HG02642 (cell line): Measurements from ENCODE around the gene PDX1.

Source experiments
- ATAC-seq: cut with Tn5 transposase; IDR thresholded peaks from one replicate; pipeline ENCODE4 v1.9.1; 2021; ENCODE audit warnings: mild to moderate bottlenecking; ENCODE audit not compliant: unreplicated experiment, poor library complexity

The PDX1 gene

GRCh38 chr13:27919934-27920676, at the start of gene PDX1:
Gene PDX1, plus strand, starts transcription at chr13:27920000. Its CDS starts 139 bp downstream, at chr13:27920139.
- ATAC-seq, result no peak

DNA sequence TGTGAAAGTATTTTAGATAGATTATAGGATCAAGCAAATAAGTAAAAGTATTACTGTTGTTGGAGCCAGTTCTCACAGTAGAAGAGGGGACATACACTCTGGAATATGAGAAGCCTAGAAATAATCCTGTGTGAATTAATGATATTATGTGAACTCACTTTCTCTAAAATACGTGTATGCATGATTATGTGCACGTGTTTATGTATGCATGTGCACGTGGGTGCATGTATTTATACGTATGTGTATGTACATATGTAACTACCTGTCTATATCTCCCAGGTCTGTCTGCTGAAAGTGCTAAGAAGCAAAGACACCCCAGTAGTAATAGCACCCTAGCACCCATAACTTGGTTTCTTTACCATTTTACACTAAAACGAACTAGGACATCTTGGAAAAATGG, 41.5 kb upstream of the PDX1 start:
- no peak for ATAC-seq

GRCh38 chr13:27889471-27889870, 30.3 kb upstream of the PDX1 start:
- ATAC-seq, result no peak

DNA sequence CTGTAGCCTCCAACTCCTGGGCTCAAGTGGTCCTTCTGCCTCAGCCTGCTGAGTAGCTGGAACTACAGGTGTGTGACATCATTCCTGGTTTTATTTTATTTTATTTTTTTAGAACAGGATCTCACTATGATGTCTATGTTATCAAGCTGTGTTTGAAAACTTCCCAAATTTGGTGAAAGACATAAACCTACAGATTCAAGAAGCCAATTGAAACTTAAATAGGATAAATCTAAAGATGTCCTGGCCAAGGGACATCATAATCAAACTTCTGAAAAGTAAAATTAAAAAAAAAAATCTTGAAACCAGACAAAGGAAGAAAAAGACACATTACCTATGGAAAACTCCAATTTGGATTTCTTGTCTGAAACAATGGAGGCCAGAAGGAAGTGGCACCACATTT, 23.1 kb upstream of the PDX1 start:
- ATAC-seq, result no peak

- ATAC-seq, result no peak
These were observed 15.1 kb upstream of the PDX1 start for GRCh38 chr13:27904719-27905118.

GRCh38 chr13:27905650-27906049, 14.2 kb upstream of the PDX1 start:
- no peak for ATAC-seq

- no peak for ATAC-seq
These were observed 12.5 kb upstream of the PDX1 start for GRCh38 chr13:27907121-27907787.

DNA sequence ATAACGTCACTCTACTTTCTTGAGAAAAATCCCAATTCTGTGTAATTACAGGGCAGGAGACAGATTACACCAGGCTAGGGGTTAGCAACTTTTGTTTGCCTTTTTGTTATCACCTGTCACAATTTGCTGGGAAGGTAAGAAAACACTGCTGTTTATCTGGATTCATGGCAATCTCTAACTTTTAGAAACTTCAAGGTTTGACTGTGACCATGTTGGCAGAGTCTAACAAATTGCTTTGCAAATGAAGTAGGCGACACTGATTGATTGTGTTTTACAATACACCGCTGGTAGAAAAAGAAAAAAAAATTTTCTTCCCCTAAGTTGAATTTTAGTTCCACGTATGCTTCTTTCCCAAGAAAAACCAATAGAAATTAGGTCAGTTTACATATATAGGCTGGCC, 10.4 kb upstream of the PDX1 start:
- no peak for ATAC-seq

- no peak for ATAC-seq
These were observed 8.3 kb upstream of the PDX1 start for GRCh38 chr13:27911521-27911920.

GRCh38 chr13:27913160-27913559, 6.6 kb upstream of the PDX1 start:
- ATAC-seq, result no peak

GRCh38 chr13:27915301-27916207, 4.2 kb upstream of the PDX1 start:
- no peak for ATAC-seq

DNA sequence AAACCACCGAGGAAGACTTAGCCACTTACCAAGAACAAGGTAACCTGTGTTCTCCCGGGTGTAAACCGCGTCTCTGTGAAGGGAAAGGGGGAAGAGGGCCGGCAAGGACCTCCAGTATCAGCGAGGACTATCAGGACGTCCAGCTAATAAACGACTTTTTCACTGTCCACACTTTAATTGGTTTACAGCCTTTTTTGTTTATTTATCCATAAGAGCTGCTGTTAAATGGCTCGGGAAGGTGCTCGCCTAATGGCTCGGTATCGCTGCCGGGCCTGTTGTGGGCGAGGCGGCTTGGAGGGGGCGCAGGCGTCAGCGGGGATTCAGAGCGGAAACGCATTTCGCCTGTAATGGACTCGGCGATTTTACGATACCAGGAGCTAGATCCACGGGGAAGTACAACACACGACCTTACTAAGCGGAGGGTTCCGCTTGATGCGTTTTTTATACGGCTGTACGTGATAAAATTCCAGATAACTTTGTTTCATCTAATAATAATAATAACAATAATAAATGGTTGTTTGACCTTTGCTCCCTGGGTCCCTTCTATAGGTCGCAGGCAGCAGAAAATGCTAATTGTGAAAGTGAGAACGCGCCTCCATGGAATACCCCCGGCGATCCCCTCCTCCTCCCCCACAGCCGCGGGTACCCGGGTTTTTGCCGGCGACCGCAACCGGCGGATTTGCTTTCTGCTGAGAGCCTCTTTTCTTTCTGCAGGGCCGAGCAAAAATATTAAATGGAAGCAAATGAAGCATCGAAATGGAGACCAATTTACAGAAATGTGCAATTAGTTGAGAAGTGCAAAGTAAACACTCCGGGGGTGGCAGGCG, 2.5 kb upstream of the PDX1 start:
- no peak for ATAC-seq

DNA sequence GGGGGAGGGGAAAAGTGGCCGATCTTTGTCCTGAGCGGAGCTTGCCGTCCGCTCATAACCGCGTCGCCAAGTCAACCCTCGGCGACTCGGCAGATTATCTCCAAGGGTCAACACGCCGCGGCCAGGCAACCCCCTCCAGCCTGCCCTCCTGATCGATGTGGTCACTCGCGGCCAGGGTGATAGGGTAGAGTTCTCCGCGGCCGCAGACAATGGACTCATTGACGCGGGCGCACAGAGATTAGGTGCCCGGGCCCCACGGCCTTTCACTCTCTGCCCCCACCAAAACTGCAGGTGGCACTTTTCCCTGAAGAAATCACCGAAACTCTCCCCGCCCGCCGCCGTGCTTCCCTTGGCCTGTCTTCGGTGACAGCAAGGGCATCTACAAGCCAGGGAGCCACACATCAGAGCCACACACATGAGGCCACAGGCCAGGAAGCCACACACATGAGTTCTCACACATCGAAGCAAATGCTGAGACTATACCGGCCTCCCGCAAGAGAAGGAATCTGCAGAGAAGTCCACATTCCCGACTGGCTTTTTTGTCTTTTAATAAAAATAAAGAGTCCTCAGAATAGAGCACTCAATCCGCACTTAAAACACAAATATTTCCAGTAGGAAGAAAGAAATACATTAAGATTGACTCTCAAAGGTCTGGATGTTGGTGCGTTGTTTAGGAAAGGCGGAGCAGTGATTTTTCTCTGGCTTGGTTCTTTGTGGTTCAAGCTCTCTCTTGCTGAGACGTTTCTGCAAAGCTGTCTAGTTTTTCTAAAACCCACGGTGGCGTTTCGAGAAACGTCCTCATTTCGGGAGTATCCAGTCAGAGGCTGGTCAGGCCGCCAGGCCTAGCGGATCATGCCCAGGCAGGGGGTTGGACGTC, 1.5 kb upstream of the PDX1 start:
- no peak for ATAC-seq

DNA sequence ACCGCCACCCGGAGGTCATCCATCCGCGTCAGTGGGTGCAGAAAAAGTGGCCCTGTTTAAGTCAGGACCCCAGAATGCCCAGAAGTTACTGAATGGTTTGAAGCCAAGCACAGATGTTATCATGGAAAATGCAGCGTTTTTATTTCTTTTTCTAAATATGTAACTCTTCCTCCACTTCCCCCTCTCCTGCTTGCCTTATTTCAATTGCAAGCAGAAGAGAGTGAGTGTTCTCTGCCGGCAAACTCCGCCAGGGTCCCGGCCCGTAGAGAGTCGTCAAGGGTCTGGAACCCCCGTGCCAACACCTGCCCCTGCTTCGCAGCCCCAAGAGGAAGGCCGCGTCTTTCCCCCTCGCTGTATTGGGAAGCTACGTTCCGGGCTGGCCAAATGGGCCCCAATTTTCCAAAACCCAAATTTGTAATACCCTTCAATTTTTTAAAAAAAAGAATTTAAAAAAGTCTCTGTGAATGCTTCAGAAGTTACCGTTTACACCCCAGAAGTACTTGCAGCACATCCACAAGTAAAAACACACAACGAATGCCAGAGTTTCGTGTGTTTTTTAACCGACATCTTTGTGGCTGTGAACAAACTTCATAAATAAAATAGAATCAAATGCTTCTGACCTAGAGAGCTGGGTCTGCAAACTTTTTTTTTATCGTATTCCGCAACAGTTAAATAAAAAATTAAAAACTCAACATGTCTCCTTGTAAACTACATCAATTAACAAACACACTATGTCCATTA, 712 bp upstream of the PDX1 start:
- no peak for ATAC-seq

DNA sequence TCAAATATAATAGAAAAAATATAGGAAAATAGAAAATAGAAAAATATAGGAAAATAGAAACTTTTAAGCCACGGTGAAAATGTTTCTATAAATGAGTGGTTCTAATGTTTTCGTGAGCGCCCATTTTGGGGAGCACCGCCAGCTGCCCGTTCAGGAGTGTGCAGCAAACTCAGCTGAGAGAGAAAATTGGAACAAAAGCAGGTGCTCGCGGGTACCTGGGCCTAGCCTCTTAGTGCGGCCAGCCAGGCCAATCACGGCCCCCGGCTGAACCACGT, 204 bp upstream of the PDX1 start:
- ATAC-seq, result no peak

GRCh38 chr13:27920677-27921420, 1.0 kb downstream of the PDX1 start:
- no peak for ATAC-seq

DNA sequence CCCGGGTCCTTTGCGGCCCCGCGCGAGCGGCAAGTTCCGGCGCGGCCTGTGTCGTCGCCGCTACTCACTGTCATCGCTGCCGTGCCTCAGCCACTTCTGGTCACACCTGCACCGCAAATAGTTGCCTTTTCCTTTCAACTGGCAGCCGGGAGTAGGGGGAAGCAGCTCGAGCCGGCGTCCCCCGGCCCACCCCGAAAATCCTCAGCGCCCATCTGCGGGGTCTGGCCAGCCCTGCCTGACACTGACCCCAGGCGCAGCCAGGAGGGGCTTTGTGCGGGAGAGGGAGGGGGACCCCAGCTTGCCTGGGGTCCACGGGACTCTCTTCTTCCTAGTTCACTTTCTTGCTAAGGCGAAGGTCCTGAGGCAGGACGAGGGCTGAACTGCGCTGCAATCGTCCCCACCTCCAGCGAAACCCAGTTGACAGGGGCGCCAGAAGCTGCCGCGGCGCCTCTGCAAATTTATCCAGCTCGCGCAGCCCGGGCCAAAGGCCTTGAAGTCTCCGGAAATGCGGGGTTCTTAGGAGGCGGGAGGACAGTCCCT, 1.7 kb downstream of the PDX1 start:
- no peak for ATAC-seq
